ENCODE results near the gene SPAG6.
A peak's percentile ranks its signal among the peaks of the same experiment; 100 is the strongest.

SPAG6 gene

DNA sequence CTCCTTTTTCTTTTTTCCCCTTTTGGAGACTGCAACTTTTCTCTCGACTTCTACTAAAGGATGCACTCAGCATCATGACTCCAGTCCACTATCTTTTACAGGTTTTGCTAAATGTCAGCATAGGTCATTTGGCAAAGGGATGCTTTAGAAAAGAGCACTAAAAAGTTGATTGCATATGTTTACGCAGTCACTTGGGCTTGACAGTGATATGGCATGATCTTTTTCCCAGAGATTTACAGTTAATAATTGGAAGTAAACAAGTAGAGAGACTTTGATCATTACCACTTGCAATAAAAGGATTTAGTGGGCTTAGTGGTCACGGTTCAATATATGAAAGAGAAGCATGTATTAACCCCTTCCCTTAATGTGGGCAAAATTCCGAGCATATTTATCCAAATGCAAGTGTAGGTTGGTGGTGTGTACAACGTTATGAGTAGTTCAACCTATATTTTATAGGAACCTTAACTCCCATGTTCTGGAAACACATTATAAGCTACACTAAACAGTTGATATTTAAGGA, 22.6 kb upstream of the SPAG6 start:
- DNase-seq, result no peak

DNA sequence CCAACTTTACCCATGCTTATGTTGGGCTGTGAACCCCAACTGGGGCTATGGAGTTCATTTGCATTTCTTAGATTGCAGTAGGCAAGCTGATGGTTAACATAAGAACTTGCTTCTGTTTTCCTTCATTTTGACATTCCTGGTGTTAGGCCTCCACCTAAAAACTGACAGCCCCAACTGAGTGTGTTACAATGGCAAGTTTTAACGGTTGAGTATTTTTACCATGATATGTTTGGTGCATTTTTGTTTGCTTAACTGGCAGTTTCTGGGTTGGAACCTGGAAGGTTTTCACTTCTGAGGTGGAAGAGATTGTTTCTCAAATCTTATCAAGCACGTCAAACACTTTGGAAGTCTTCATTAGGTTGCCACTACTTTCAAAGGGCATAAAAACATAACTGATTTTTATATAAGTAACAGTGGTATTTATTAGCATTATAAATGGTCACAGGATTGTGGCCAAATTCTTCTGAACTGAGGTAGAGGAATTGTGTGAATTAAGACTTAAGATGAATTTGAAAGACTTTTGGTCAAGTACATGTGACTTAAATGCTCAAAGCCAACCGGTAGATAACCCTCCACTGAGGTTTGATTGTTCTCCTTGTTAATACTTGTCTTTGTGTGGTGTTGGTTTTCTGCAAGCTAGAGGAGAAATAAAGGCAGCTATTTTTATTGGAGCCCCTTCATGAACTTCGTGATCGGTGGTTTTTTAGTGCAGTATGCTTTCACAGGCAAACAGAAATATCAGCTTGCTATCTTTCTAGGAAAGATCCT, 21.6 kb upstream of the SPAG6 start:
- peak; percentile 5 for DNase-seq

DNA sequence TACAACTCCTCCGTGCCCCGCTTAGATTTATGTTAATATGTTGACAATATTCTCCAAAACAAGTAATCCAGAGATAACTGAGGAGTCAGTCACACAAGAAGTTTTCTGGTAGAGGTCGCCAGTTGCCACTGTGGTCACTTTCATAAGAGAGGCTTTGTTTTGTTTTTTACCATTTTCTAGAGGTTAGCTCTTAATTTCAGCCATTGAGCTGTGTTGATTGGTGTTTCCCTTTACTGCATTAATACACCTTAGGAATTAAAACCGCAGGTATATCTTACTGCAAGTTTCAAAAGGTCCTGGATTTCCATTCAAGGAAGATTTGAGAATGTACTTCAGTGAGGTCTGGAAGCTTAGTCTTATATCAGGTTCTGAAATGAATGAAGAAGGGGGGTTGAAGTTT, 20.9 kb upstream of the SPAG6 start:
- DNase-seq, result peak; percentile 7

DNA sequence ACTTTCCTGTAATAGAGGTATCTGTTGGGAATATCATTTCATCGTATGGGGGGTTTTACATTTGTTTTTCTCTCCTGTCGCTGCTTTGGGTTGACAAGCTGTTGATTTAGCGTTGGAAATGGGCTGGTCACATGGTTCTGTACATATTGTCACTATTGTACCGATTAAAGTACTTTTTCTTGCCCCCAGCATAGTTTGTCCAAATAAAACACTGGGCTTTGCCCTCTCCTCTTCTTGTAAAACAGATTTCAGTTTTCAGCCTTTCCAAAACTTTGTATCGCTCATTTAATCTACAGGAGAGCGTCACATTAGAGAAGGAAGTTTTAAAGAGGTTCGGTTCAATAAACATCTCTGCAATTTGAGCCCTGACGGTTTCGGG, 20.4 kb upstream of the SPAG6 start:
- no peak for DNase-seq

DNA sequence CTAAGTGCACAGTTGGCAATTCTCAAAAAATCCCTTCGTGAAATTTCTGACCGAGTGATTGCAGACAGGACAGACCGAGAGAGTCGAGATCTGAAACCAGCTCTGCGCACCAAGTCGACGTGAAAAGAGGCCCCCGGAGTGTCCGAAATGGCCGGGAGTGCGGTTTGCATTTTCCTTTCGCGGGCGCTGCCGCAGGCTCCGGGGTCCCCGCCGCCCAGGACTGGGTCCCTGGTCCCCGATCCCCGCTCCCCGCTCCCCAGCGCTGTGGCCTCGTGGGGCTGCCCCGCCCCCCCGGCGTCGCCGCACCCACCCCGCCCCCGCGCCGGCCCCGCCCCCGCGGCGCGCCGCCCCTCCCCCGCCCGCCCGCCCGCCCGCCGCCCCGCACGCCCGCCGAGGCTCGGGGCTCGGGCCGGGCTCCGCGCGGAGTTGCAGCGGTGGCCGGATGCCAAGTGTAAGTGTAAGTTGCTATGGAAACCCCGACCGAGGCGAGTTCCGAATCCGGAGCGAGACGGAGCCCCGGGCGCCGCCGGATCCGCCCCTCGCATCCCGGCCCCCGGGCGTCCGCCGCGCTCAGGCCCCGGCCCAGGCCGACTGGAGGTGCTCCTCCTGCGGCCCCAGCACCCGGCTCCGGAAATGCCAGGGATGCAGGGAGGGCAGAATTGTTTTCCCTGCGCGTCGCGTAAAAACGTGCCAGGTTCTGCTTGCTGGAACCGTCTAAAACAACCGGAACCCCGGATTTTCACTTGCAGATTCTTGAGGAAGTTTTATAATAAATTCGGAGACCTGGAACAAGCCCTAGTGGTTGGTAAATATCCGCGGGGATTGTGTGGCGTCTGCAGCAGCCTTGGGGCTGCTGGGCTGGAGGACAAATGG, 19.8 kb upstream of the SPAG6 start:
- DNase-seq, result peak; percentile 61

DNA sequence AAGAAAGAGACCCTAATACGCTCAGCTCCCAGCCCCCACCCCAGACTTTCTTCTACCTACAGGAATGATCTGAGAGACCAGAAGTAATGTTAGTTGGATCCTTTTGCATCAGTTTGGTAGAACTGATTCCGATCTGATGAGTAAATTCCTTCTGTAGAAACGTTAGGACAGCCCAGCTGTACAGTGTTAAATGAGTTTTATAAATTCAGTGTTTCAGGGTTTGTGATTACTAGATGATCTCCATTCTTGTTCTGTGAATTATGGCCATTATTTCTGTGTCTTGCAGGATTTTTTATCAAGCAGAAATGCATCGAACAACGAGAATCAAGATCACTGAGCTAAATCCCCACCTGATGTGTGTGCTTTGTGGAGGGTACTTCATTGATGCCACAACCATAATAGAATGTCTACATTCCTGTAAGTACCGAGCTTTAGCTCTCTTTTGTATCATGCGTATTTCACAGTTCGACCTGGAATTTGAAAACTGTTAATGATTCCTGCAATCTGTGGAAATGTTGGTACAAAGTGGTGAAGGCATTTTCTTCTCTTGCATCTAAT, 19.1 kb upstream of the SPAG6 start:
- DNase-seq, result no peak

DNA sequence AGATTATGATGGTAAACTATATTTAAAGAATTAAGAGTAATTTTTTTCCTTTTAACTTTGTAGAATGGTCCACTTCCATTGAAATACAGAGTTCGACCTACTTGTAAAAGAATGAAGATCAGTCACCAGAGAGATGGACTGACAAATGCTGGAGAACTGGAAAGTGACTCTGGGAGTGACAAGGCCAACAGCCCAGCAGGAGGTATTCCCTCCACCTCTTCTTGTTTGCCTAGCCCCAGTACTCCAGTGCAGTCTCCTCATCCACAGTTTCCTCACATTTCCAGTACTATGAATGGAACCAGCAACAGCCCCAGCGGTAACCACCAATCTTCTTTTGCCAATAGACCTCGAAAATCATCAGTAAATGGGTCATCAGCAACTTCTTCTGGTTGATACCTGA, 16.1 kb upstream of the SPAG6 start:
- DNase-seq, result no peak

DNA sequence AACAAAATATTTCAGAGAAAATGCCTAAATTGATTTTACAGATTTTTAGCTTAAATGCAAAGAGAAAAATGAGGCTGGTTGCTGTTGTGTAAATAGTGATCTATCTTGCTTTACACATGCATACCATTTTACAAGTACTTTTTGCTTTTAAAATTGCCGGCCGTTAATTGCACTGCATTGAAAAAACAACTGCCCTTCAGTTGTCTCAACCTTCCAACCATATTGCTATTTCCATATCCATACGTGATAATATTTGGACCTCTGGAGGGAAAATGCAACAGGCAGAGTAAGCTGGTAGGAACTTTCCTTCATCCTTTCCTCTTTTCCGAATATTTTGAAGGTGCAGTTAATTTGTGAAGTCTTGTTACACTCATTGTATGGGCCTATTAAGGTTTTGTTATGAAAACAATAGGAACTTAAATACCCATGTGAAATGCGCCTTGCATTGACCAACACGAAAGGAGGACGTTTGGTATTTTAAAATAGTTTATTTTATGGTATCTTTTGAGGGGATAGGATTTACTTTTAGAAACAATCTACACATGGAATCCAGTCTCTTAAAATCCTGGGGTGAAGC, 13.1 kb upstream of the SPAG6 start:
- no peak for DNase-seq

DNA sequence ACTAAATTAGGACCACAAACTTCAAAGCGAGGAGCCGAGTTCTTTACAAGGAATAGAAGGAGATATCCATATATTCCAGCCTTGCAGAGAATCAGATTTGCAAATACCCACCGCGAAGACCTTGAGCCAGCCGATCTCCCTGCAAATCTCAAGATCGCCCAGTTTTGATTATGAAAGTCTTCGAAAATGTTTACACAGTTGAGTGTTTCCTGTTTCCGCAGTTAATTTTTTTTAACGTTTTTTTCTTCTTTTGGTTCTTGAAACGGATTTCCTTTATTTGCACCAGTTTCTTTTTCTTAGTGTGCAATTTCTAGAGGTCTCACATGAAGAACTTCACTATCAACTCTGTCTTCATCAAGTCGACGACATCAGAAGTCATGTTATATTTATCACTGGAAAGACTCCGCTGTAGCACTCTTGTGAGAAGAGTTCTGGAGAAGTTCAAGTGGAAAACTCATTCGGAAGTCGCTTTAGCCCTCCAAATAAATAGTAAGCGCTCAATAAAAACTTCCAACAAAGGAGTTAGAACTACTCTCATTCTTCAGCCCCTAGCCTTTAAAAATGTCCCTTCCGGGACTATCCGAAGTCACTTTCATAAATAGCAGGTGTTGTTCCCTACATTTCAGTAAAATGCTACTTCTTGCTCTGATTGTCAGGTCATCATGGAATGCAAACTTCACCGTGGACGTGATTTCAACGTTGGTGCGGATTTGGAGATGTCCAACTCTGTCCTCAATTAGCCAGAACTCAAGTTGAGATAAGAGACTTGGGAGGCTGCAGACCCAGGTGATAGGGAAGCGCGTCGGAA, 11.9 kb upstream of the SPAG6 start:
- no peak for DNase-seq

DNA sequence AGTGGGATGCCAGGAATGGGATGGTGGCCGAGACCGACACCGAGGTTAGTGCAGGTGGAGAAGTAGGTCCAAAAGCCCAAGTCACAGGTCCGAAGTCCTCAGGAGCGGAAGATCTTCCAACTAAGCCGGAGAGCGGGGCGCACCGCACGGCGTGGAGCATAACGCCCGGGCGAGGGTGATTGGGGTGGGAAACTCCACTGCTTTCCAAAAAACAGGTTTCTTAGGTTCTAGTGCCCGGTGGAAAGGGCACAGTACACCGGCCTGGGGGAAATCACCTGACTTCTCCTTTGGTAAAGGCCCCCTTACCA, 11.4 kb upstream of the SPAG6 start:
- no peak for DNase-seq

DNA sequence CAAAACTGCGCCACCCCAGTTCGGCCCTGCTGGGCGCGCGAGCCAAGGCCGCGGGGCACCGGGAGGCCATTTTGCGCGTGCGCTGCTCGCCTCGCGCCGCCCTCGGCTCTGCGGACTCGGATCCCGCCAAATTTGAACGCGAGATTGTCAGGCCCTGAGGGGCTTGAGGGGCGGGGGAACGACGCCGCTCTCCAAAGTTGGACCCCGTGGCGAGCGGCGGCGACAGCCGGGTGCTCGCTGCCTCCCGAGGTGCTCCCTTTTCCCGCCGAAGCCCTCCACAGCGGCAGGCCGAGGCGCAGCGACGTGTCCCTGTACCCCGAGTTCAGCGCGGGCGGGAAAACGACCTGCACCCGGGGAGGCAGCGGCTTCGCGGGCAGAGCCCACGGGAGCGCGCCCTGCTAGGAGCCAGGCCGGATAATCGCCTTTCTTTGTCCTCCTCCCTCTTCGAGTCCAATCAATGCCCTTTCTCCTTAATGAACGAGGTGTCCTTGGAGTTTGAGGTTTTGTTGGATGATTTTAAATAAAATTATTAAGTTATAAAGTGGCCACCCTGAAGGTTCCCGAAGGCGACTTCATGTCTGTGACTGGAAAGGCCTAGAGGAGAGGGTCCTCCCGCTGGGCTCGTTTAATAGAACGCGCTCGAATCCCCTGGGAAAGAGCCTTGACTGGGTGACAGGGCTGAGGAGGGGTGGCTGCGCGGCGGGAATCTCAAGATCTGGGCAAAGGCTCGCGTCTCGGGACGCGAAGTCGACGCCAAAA, 10.7 kb upstream of the SPAG6 start:
- peak; percentile 19 for DNase-seq

DNA sequence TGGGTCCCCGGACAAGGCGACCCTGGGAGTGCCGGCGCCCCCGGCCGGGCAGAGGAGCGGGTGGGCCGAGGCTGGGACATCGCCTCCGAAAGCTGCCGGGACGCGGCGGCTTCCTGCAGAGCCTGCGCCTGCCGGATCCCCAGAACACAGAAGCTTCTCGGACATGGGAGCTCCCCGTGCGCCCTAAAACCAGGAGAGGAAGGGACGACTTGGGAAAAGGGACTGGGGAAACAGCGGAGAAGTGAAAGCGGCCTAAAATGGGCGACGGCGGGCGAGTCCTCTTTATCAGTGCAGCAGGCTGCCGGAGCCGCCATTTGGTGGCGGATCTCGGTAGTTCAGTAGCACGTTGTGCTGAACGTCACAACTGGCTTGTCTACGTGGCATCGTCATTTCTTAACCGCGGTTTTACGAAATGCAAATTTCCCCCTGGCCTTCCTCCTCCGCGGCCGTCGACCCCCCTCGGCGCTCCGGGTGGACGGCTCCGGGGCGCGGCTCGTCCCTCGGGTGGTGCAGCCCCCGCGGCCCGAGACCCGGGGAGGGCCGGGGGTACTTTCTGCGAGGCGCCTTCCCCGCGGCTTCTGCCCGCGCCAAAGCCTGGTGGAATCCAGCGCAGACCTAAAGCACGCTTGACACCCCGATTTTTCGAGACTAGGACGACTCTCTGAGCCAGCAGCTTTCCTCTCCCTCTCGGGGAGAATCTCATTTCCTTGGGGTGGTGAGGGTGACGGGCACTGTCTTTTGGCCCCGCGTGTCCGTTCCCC, 9.9 kb upstream of the SPAG6 start:
- DNase-seq, result peak; percentile 77

DNA sequence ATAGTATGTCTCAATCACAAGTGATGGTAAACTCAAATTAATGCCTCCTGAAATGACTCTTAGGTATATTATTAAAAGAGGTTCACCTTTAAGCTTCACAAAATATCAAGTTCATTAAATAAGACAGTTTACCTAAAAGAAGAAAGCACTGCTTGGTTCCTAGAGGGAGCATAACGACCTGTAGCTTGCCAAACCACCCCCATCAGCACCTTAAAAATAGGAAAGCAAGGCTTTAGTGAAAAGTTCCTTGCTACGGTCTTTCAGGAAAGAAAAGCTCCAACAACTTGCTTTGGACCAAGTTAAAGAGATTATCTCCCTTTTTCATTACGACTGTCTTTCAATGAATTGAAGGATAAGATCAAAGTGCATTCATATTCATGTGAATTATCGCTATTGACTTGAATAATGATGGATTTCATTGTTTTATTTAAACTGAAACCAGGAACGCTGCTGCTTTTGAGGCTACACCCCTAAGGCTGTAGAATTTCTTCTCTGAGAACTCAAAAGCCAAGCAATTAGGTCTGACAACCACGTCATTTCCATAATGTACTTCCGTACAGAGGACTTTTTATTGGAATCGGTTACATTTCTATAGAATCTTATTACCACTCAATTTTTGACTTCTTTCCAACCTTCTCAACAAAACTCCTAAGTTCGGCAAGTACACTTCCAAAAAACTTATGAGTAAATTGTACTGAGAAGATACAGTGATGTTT, 7.0 kb upstream of the SPAG6 start:
- DNase-seq, result peak; percentile 13

DNA sequence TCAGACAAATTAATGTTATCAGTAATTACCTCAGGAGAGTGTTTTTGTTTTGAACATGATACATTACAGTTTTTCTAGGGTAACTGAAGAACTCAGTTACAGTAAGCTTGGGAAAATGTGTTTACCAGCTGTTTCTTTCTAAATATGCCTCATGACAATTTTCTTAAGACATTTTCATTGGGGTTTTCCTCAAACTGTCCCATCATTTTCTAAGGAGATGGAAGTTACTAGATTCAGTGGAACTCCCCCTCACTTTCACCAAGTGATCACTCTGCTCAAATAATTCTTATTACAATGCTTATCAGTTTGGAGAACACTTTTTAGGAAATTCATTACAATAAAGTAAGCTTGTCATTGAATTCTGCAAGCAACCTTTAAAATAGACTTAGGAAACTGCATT, 6.4 kb upstream of the SPAG6 start:
- peak; percentile 9 for DNase-seq

DNA sequence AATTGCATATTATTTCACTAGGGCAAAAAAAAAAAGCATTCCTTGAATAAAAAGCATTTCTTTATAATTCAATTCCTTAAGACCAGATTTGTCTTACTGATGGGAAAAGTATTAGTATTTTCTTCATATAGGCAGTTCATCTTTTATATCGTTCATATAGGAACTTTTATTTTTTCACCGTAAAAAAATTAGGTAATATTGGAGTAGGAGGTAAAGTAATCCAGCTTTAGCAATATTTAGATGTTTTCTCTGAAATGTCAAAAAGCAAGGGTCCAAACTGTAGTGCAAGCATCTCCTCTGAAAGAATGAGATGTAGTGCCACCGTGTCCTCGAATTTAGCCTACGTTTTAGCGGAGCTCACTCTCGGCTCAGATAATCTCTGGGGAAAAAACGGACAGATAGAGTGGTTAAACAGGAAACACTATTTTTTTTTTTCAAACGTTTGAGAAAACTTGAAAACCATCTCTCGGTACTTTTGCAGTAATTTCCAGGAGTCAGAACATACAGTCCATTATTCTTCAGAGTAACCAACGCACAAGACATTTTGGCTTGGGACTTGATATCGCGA, 5.5 kb upstream of the SPAG6 start:
- no peak for DNase-seq

DNA sequence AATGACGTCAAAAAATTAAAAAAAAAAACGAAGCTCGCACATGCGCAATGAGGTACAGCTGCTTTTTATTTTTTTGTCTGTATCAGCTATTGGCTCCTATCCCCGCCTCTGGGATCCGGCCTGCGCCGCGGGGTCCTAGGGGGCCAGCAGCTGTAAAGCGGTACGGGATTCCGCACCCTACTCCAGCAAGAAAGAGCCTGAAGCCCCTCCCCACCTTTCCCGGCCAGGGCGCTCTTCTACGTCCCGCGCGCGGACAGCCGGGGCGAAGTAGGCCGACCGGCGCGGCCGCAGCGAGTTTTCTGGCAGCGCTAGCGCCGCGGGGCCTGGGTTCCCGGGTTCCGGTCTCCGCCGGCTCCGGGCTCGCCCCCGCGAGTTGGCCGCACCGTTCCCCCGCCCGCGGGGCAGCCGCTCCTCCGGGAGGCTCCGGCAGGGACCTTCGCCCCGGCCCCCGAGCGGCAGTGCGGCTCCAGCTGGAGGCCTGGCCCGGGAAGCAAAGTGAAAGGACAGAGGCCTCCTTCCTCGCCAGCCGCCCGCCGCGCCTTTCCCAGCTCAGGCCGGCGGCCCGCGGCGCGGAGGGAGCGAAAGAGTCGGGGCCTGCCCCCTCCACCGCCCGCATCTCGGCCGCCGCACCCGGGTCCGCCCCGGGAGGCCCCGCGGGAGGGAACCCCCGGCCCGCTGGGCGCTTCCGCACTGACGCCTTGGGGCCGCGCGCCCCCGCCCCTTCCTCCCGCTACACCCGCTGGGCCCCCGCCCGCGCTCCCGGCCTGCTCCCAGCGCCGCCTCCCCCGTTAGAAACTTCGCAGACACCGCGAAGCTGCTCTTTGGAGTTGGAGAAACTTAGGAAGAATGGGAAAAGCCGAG, 4.7 kb upstream of the SPAG6 start:
- DNase-seq, result peak; percentile 93

DNA sequence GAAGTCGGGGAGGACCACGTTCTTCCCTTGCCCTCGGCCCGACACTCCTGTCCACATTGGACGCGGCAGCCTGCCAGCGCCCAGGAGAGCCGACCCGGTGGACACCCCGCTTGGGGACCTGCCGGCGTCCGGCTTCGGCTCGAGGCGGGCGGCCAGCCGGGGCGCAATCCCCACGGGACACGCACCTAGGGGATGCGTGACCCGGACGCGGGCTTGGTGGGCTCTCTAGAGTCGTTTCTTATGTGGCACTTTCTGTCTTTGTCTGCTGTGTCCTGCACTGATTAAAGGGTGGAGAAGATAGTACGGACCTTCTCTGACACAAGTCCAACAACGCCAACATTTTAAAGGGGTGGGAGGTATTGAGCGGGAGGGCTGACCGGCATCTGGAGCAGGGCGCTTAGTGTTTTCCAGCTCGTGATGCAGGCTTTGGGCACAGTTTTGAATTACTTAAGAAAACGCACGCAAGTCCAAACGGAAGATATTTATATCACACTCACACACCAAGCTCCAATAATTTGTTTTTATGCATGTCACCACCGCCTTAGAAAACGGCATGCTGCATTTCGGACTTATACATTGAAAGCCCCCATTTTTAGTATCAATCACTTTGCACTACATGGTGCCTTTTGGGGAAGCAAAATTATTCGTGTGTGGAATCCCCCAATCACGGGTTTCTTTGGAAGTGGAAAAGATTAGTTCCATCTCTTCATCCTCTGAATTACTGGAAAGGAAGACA, 3.9 kb upstream of the SPAG6 start:
- peak; percentile 26 for DNase-seq

DNA sequence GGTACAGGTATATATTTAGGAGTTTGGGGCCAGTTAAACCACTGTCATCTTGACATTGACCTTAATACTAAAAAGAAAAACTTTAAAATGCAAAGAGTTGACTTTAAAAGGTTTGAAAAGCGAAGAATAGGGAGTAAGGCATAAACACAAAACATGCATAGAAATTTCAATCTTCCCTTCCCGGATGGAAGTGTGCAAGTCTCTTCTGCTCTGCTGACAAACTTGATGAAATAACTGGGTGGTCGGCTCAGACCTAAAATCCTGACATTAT, 3.4 kb upstream of the SPAG6 start:
- DNase-seq, result no peak

DNA sequence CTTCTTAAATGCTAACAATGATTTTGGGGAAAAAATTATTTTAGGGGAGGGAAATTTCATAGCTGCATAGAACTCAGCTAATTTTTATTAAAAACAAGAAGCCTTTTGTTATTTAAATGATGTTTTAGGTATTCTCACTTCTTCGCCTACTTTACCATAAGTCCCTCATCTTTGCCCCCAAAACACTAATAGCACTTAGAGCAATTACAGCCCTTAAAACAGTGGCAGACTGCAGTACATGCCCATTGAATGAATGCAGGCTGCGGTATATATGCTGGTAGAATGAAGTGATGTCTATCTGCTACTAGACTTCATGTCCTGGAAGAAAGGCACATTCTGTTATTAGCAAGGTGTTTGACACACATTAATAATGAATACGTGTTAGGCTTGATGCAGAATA, 2.9 kb upstream of the SPAG6 start:
- DNase-seq, result peak; percentile 25
